CD4-positive, alpha-beta T cell (primary cell): ENCODE data around the gene RAB24. TPM values are rescaled to one million over a fixed set of nuclear protein-coding genes. Genes with fewer than 3 reads are reported as not detected.

Experiments
- total RNA-seq, 174 experiments: library from RNA in 2 of 174; stranded (reverse) in 2 of 174; gene quantifications; one replicate each; pipeline ENCODE4 v1.2.3 and lab custom pipeline; 2021 to 2026

The RAB24 gene
- total RNA-seq, 2 experiments from 2014 or later, result 17.0 to 18.0 TPM

Other genes starting within 250 kb of the RAB24 start
- 1 to 10 TPM; 2.8 to 3.1 TPM for gene FGFR4, start 216.8 kb downstream of the RAB24 start, total RNA-seq
- gene NSD1, start 169.9 kb downstream of the RAB24 start, total RNA-seq, result 10 to 100 TPM; 87.6 to 93.3 TPM
- 10 to 100 TPM; 33.1 to 35.0 TPM for gene PRELID1, start 80 bp upstream of the RAB24 start, total RNA-seq
- gene MXD3, start 8.2 kb upstream of the RAB24 start, total RNA-seq, result 1 to 10 TPM; 5.8 to 7.5 TPM
- 10 to 100 TPM; 54.5 to 55.6 TPM for gene LMAN2, start 47.9 kb upstream of the RAB24 start, total RNA-seq
- gene RGS14, start 54.2 kb upstream of the RAB24 start, total RNA-seq, result 10 to 100 TPM; 34.7 to 35.3 TPM
- not detected for gene SLC34A1, start 80.7 kb upstream of the RAB24 start, total RNA-seq
- gene PFN3, start 96.9 kb upstream of the RAB24 start, total RNA-seq, result not detected
- gene F12, start 105.8 kb upstream of the RAB24 start, total RNA-seq, result under 1 TPM; 0.20 to 0.60 TPM
- gene GRK6, start 123.0 kb upstream of the RAB24 start, total RNA-seq, result 100 to 1,000 TPM; 186 to 192 TPM
- gene PRR7, start 143.1 kb upstream of the RAB24 start, total RNA-seq, result 10 to 100 TPM; 23.3 to 23.5 TPM
- gene DBN1, start 169.9 kb upstream of the RAB24 start, total RNA-seq, result 1 to 10 TPM; 1.8 to 2.5 TPM
- gene PDLIM7, start 193.9 kb upstream of the RAB24 start, total RNA-seq, result 1 to 10 TPM; 5.2 to 6.0 TPM
- 1 to 10 TPM; 1.3 to 1.4 TPM for gene DOK3, start 206.1 kb upstream of the RAB24 start, total RNA-seq
- gene DDX41, start 213.2 kb upstream of the RAB24 start, total RNA-seq, result 10 to 100 TPM; 49.6 to 49.7 TPM